ENCODE measurements around the gene PRKCD.

PRKCD gene

GRCh38 chr3:53221827-53222182 lies 60.8 kb downstream of the PRKCD start:
- no peak for DNase-seq

GRCh38 chr3:53222183-53222901 lies 61.3 kb downstream of the PRKCD start:
- DNase-seq: no peak

- DNase-seq: no peak
Measured at GRCh38 chr3:53223025-53223424, 62.0 kb downstream of the PRKCD start.

GRCh38 chr3:53223541-53223966 lies 62.5 kb downstream of the PRKCD start:
- DNase-seq: no peak

GRCh38 chr3:53224026-53224425 lies 63.0 kb downstream of the PRKCD start:
- no peak for DNase-seq

GRCh38 chr3:53224536-53224935 lies 63.5 kb downstream of the PRKCD start:
- no peak for DNase-seq

GRCh38 chr3:53225181-53225580 lies 64.2 kb downstream of the PRKCD start:
- no peak for DNase-seq

GRCh38 chr3:53225651-53226050 lies 64.6 kb downstream of the PRKCD start:
- no peak for DNase-seq

GRCh38 chr3:53226142-53226840 lies 65.3 kb downstream of the PRKCD start:
- DNase-seq: no peak

- no peak for DNase-seq
Measured at GRCh38 chr3:53226841-53227407, 65.9 kb downstream of the PRKCD start.

GRCh38 chr3:53227993-53228885 lies 67.2 kb downstream of the PRKCD start:
- DNase-seq: no peak

GRCh38 chr3:53229171-53229570 lies 68.2 kb downstream of the PRKCD start:
- no peak for DNase-seq

GRCh38 chr3:53229606-53230005 lies 68.6 kb downstream of the PRKCD start:
- no peak for DNase-seq

- no peak for DNase-seq
Measured at GRCh38 chr3:53230041-53230621, 69.1 kb downstream of the PRKCD start.

- DNase-seq: no peak
Measured at GRCh38 chr3:53230789-53231188, 69.8 kb downstream of the PRKCD start.

GRCh38 chr3:53231532-53232511 lies 70.8 kb downstream of the PRKCD start:
- no peak for DNase-seq

GRCh38 chr3:53232641-53233377 lies 71.8 kb downstream of the PRKCD start:
- no peak for DNase-seq

GRCh38 chr3:53234130-53234840 lies 73.3 kb downstream of the PRKCD start:
- DNase-seq: no peak

- DNase-seq: no peak
Measured at GRCh38 chr3:53234841-53235232, 73.8 kb downstream of the PRKCD start.

- no peak for DNase-seq
Measured at GRCh38 chr3:53235545-53235944, 74.5 kb downstream of the PRKCD start.
